ENCODE measurements around the gene NBPF3. TPM values are rescaled to one million over a fixed set of nuclear protein-coding genes. Genes with fewer than 3 reads are reported as not detected.
"Not testable (repeated sequence)": the region's sequence is repeated elsewhere in the genome, so short reads cannot be mapped to it uniquely, and the experiment has no call there.

NBPF3 gene
- total RNA-seq, 1 donor from 2014 or later: 22.0 TPM

- no peak overlapping the region for H3K4me2 ChIP-seq
- TF ChIP-seq CTCF (IDR thresholded peaks at IDR 0.05): peak; percentile 64
- TF ChIP-seq EZH2phosphoT487 (IDR thresholded peaks at IDR 0.05): no peak
- TF ChIP-seq EZH2 (IDR thresholded peaks at IDR 0.05): no peak
- H3K27ac Mint-ChIP-seq: no peak overlapping the region
Observed at GRCh38 chr1:21468599-21468998, 28.7 kb downstream of the NBPF3 start.

DNA sequence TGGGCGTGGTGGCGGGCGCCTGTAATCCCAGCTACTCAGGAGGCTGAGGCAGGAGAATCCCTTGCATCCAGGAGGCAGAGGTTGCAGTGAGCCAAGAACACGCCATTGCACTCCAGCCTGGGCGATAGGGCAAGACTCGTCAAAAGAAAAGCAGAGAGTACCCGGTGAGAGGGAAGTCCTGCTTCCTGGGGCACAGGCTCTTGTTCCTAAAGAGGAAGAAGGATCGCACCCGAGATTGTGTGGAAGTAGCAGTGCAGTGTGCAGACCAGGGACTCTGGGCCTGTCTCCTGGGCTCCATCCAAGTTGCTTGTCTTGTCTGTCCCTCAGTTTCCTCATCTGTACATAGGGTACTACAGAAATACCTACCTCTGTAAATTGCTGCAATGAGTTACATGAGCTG is 29.6 kb downstream of the NBPF3 start:
- TF ChIP-seq CTCF (IDR thresholded peaks at IDR 0.05) (no peak), EZH2phosphoT487 (IDR thresholded peaks at IDR 0.05) (no peak), EZH2 (IDR thresholded peaks at IDR 0.05) (no peak)
- H3K4me2 ChIP-seq: no peak overlapping the region
- no peaks in the 10 kb centered on the region for H3K36me3 ChIP-seq
- no peaks in the 10 kb centered on the region for H4K20me1 ChIP-seq (ENCODE audit: low read depth)
- no peaks in the 10 kb centered on the region for H3K9me3 ChIP-seq (ENCODE audit: low read depth)
- no peak overlapping the region for H2AFZ ChIP-seq (replicated peaks)
- Mint-ChIP-seq H3K4me1 (no peaks in the 10 kb centered on the region), H3K4me3 (no peak overlapping the region), H3K27ac (no peak overlapping the region), H3K27me3 (ENCODE audit: insufficient read depth, low read depth) (no peaks in the 10 kb centered on the region), H3K36me3 (peaks cover 11% of the 10 kb centered on the region), H3K9me3 (no peaks in the 10 kb centered on the region)
- H3K79me2 ChIP-seq (ENCODE audit: low read depth): no peaks in the 10 kb centered on the region
- no peaks in the 10 kb centered on the region for H3K27me3 ChIP-seq
- no peaks in the 10 kb centered on the region for H3K4me1 ChIP-seq
- H3K27ac ChIP-seq: no peak overlapping the region
- DNase-seq (ENCODE audit: low spot score): no peak
- no peak overlapping the region for H3K4me3 ChIP-seq
- no peaks in the 10 kb centered on the region for H3F3A ChIP-seq (ENCODE audit: low read depth)
- no peak overlapping the region for H3K9ac ChIP-seq

More at GRCh38 chr1:21468599-21468998, 28.7 kb downstream of the NBPF3 start:
- no peak overlapping the region for H3K9ac ChIP-seq
- Mint-ChIP-seq H3K27me3 (ENCODE audit: insufficient read depth, low read depth) (no peaks in the 10 kb centered on the region), H3K4me3 (no peak overlapping the region), H3K4me1 (no peaks in the 10 kb centered on the region), H3K9me3 (no peaks in the 10 kb centered on the region), H3K36me3 (peaks cover 11% of the 10 kb centered on the region)
- no peaks in the 10 kb centered on the region for H3K79me2 ChIP-seq (ENCODE audit: low read depth)
- no peaks in the 10 kb centered on the region for H4K20me1 ChIP-seq (ENCODE audit: low read depth)
- H2AFZ ChIP-seq (replicated peaks): no peak overlapping the region
- H3K9me3 ChIP-seq (ENCODE audit: low read depth): no peaks in the 10 kb centered on the region
- H3K36me3 ChIP-seq: no peaks in the 10 kb centered on the region
- H3K4me1 ChIP-seq: no peaks in the 10 kb centered on the region
- DNase-seq (ENCODE audit: low spot score): peak; percentile 59
- H3K27ac ChIP-seq: no peak overlapping the region
- no peak overlapping the region for H3K4me3 ChIP-seq
- no peaks in the 10 kb centered on the region for H3F3A ChIP-seq (ENCODE audit: low read depth)
- no peaks in the 10 kb centered on the region for H3K27me3 ChIP-seq

DNA sequence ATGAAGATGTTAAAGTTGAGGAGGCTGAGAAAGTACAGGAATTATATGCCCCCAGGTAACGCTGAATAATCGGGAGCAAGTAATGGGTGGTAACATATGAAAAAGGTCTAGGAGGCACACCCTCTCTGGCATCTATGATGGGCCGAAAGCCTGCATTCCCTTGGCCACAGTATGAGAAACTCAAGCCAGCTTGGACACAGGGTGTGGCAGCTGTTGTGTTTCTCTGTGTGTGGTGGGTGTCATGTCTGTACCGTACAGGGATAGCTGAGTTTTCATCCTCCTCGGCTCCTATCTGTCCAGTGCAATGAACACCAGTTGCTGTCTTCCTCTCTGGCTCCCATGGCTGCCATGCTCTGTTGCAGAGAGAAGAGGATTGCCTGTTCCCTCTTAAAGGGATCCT is 32.9 kb downstream of the NBPF3 start:
- H3K4me3 Mint-ChIP-seq: no peak overlapping the region
- no peaks in the 10 kb centered on the region for H3K4me1 ChIP-seq
- no peaks in the 10 kb centered on the region for H3K27me3 ChIP-seq
- H3K4me1 Mint-ChIP-seq: peaks cover 6% of the 10 kb centered on the region
- no peak overlapping the region for H3K9ac ChIP-seq
- no peaks in the 10 kb centered on the region for H3K9me3 ChIP-seq (ENCODE audit: low read depth)
- no peak overlapping the region for H3K4me3 ChIP-seq
- H3K36me3 Mint-ChIP-seq: peaks cover 23% of the 10 kb centered on the region
- H3K79me2 ChIP-seq (ENCODE audit: low read depth): no peaks in the 10 kb centered on the region
- no peak for TF ChIP-seq EZH2phosphoT487 (IDR thresholded peaks at IDR 0.05)
- H3K9me3 Mint-ChIP-seq: no peaks in the 10 kb centered on the region
- no peak overlapping the region for H3K4me2 ChIP-seq
- no peaks in the 10 kb centered on the region for H3K36me3 ChIP-seq
- H4K20me1 ChIP-seq (ENCODE audit: low read depth): no peaks in the 10 kb centered on the region
- no peak overlapping the region for H3K27ac ChIP-seq
- no peaks in the 10 kb centered on the region for H3K27me3 Mint-ChIP-seq (ENCODE audit: insufficient read depth, low read depth)
- H3K27ac Mint-ChIP-seq: no peak overlapping the region
- no peak overlapping the region for H2AFZ ChIP-seq (replicated peaks)
- DNase-seq (ENCODE audit: low spot score): no peak
- H3F3A ChIP-seq (ENCODE audit: low read depth): no peaks in the 10 kb centered on the region

- H3K36me3 ChIP-seq: no peaks in the 10 kb centered on the region
- TF ChIP-seq EZH2 (IDR thresholded peaks at IDR 0.05): no peak
- no peak for TF ChIP-seq CTCF (IDR thresholded peaks at IDR 0.05)
- no peak for TF ChIP-seq EZH2phosphoT487 (IDR thresholded peaks at IDR 0.05)
Observed at GRCh38 chr1:21478356-21478755, 38.4 kb downstream of the NBPF3 start.

GRCh38 chr1:21483881-21484280 is 43.9 kb downstream of the NBPF3 start:
- H3K4me3 Mint-ChIP-seq; H3K27ac ChIP-seq; H3F3A ChIP-seq (ENCODE audit: low read depth); H3K4me2 ChIP-seq; H3K9ac ChIP-seq; H3K9me3 Mint-ChIP-seq; H3K36me3 Mint-ChIP-seq; H3K4me3 ChIP-seq; H3K36me3 ChIP-seq; H3K27me3 ChIP-seq; H3K4me1 ChIP-seq; H3K4me1 Mint-ChIP-seq; DNase-seq (ENCODE audit: low spot score); H2AFZ ChIP-seq (replicated peaks); H3K79me2 ChIP-seq (ENCODE audit: low read depth); H3K9me3 ChIP-seq (ENCODE audit: low read depth); H3K27ac Mint-ChIP-seq; H4K20me1 ChIP-seq (ENCODE audit: low read depth): not testable (repeated sequence)
- H3K27me3 Mint-ChIP-seq (ENCODE audit: insufficient read depth, low read depth): peaks cover 11% of the 10 kb centered on the region

More at GRCh38 chr1:21478356-21478755, 38.4 kb downstream of the NBPF3 start:
- DNase-seq (ENCODE audit: low spot score): no peak
- H3K36me3 Mint-ChIP-seq: peaks cover 26% of the 10 kb centered on the region
- Histone ChIP-seq H3K9me3 (ENCODE audit: low read depth) (no peaks in the 10 kb centered on the region), H4K20me1 (ENCODE audit: low read depth) (no peaks in the 10 kb centered on the region), H3K4me3 (no peak overlapping the region), H3F3A (ENCODE audit: low read depth) (no peaks in the 10 kb centered on the region), H3K9ac (no peak overlapping the region), H3K27me3 (peaks cover 5% of the 10 kb centered on the region), H2AFZ (replicated peaks) (no peak overlapping the region), H3K4me1 (no peaks in the 10 kb centered on the region), H3K79me2 (ENCODE audit: low read depth) (no peaks in the 10 kb centered on the region), H3K4me2 (no peak overlapping the region), H3K27ac (no peak overlapping the region)
- H3K4me1 Mint-ChIP-seq: peaks cover 6% of the 10 kb centered on the region
- H3K27me3 Mint-ChIP-seq (ENCODE audit: insufficient read depth, low read depth): peaks cover 3% of the 10 kb centered on the region
- no peaks in the 10 kb centered on the region for H3K9me3 Mint-ChIP-seq
- H3K27ac Mint-ChIP-seq: no peak overlapping the region
- H3K4me3 Mint-ChIP-seq: no peak overlapping the region

Data from neural progenitor cell (in vitro differentiated cells).